Calu3 (cell line): ENCODE measurements around the gene TUBA4A. TPM values are rescaled to one million over a fixed set of nuclear protein-coding genes. Genes with fewer than 3 reads are reported as not detected.

ENCODE experiments used
- BruUV-seq: library from RNA; stranded (reverse); fragments of 400-500 nt; replicated peaks from 2 replicates; lab custom pipeline; 2021; lab: Mats Ljungman, UMichigan
- CTCF ChIA-PET: fragments of 300-600 bp; sonication (Branson Sonifier 250); formaldehyde crosslinking; loops from one replicate; lab custom pipeline; 2022; ENCODE audit warnings: antibody characterized with exemption; lab: Charles Lee
- DNase-seq: peaks from one replicate; pipeline ENCODE4 v3.0.0; 2022
- H3K27ac Mint-ChIP-seq: one replicate; pipeline ENCODE4 v1.8.0; 2022; ENCODE audit warnings: mixed read lengths; ENCODE audit not compliant: unreplicated experiment
- H3K27me3 Mint-ChIP-seq: one replicate; pipeline ENCODE4 v1.8.0; 2022; ENCODE audit warnings: mixed read lengths; ENCODE audit not compliant: unreplicated experiment
- H3K36me3 Mint-ChIP-seq: one replicate; pipeline ENCODE4 v1.8.0; 2022; ENCODE audit warnings: mild to moderate bottlenecking, moderate library complexity, mixed read lengths; ENCODE audit not compliant: insufficient read depth, unreplicated experiment
- H3K4me1 Mint-ChIP-seq: one replicate; pipeline ENCODE4 v1.8.0; 2022; ENCODE audit warnings: mild to moderate bottlenecking, low read depth, mixed read lengths; ENCODE audit not compliant: unreplicated experiment
- H3K4me3 Mint-ChIP-seq: one replicate; pipeline ENCODE4 v1.8.0; 2022; ENCODE audit warnings: mild to moderate bottlenecking, low read depth, moderate library complexity, mixed read lengths; ENCODE audit not compliant: unreplicated experiment
- H3K9me3 Mint-ChIP-seq: one replicate; pipeline ENCODE4 v1.8.0; 2022; ENCODE audit warnings: low read depth, mixed read lengths; ENCODE audit not compliant: unreplicated experiment
- intact Hi-C: fragments of 100-400 bp; cut with micrococcal nuclease; formaldehyde crosslinking; loops from one replicate; pipeline ENCODE4 v1.10.0; 2022; ENCODE audit not compliant: unreplicated experiment
- total RNA-seq: library from RNA; stranded (reverse); gene quantifications from 2 replicates; pipeline ENCODE4 v1.2.3, GENCODE V29; 2022
- TF ChIP-seq, protein P1 (sequence below): fragments of 200-600 bp; IDR thresholded peaks from one replicate; pipeline ENCODE4 v1.8.0; 2022; ENCODE audit warnings: antibody characterized with exemption; ENCODE audit not compliant: unreplicated experiment

Gene TUBA4A
- total RNA-seq, 1 experiment from 2014 or later, result 97.9 TPM

DNA sequence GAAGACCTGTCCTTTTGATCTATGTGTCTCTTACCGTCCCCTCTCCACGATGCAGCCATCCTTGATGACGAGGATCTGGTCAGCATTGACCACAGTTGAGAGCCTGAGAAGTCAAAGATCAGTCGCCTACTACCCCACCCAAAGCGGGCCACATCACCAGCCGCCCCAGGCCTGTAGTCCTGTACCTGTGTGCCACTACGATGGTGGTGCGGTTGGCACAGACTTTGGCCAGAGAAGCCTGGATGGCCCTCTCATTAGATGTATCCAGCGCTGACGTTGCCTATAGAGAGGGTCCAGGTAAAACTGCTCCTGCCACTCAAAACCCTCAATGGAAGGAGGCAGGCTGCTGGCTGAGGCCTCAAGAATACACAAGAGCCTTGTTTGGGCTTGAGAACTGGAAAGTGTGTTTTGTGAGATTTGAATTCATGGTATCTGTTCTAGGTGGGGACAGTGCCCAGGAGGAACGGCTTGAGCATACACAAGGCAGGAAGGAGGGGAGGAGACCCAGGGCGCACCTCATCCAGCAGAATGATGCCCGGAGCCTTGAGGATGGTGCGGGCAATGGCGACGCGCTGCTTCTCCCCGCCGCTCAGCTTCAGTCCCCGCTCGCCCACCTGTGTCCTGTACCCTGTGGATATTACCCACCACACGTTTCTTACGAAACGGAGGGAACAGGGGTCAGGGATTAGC, 43.4 kb downstream of the TUBA4A start:
- DNase-seq, result no peak
- no peak overlapping the region for H3K4me3 Mint-ChIP-seq
- CTCF ChIA-PET, result no interaction called here
- TF ChIP-seq, protein P1, sequence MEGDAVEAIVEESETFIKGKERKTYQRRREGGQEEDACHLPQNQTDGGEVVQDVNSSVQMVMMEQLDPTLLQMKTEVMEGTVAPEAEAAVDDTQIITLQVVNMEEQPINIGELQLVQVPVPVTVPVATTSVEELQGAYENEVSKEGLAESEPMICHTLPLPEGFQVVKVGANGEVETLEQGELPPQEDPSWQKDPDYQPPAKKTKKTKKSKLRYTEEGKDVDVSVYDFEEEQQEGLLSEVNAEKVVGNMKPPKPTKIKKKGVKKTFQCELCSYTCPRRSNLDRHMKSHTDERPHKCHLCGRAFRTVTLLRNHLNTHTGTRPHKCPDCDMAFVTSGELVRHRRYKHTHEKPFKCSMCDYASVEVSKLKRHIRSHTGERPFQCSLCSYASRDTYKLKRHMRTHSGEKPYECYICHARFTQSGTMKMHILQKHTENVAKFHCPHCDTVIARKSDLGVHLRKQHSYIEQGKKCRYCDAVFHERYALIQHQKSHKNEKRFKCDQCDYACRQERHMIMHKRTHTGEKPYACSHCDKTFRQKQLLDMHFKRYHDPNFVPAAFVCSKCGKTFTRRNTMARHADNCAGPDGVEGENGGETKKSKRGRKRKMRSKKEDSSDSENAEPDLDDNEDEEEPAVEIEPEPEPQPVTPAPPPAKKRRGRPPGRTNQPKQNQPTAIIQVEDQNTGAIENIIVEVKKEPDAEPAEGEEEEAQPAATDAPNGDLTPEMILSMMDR, result no peak
- H3K36me3 Mint-ChIP-seq, result peaks cover 24% of the 10 kb centered on the region
- BruUV-seq, result no TSS peak
- peaks cover 8% of the 10 kb centered on the region for H3K4me1 Mint-ChIP-seq
- H3K9me3 Mint-ChIP-seq, result no peaks in the 10 kb centered on the region
- H3K27me3 Mint-ChIP-seq, result no peaks in the 10 kb centered on the region
- H3K27ac Mint-ChIP-seq, result no peak overlapping the region
- intact Hi-C loops, result loop anchor here (10.0 kb wide), 1 partner anchor 46 kb away; the partner anchor contains the start of gene NHEJ1

DNA sequence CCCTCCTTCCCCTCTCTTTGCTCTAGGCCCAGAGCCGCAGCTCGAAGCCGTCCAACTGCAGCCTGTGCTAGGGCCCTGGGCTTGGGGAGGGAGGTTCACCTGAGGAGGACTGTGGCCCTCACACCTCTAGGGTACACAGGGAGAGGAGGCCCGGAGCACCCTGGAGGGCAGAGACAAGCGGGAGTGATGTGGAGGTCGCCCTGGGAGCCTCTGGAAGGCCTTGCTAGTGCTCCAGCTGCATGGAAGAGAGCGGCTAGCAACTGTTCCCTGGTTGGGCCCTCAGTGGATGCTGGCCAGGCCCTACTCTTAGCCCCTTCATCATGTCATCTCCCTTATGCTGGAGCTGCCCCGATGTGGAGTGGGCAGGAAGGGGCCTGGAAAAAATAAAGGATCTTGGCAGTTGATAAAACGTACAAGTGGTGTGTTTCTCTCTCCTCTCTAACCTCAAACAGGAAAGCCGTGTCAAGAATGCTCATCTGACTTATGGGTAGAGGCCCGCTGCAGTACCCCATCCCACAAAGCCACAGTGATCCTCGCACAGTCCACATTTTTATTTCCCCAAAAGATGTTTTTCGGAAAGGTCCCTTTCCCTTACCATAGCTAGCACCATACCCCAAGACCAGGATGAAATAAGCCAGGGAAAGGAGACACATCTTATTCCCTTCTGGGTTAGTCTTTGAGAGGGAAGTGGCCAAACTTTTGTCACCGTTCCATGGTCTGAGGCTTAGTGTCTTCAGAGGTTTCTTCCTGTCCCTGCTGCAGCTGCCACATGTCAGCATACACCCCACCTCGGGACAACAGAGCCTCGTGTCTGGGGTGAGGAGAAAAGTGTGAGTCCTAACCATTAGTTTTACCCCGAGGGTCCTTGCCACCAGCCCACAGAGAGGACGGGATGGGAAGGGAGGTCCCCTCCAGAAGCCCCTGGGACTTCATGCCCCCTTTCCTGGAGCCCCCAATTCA, 44.2 kb downstream of the TUBA4A start:
- TF ChIP-seq, protein P1, result no peak
- Mint-ChIP-seq H3K4me3 (no peak overlapping the region), H3K4me1 (peaks cover 8% of the 10 kb centered on the region), H3K9me3 (no peaks in the 10 kb centered on the region), H3K27me3 (no peaks in the 10 kb centered on the region), H3K27ac (no peak overlapping the region), H3K36me3 (peaks cover 24% of the 10 kb centered on the region)
- intact Hi-C loops, result loop anchor here (10.0 kb wide), 1 partner anchor 45 kb away; the partner anchor contains the start of gene NHEJ1
- BruUV-seq, result no TSS peak
- no peak for DNase-seq
- CTCF ChIA-PET, result interaction anchor here (1.2 kb wide), 1 partner anchor 8 kb away, joined by 3 read pairs; no protein-coding TSS in a partner anchor

DNA sequence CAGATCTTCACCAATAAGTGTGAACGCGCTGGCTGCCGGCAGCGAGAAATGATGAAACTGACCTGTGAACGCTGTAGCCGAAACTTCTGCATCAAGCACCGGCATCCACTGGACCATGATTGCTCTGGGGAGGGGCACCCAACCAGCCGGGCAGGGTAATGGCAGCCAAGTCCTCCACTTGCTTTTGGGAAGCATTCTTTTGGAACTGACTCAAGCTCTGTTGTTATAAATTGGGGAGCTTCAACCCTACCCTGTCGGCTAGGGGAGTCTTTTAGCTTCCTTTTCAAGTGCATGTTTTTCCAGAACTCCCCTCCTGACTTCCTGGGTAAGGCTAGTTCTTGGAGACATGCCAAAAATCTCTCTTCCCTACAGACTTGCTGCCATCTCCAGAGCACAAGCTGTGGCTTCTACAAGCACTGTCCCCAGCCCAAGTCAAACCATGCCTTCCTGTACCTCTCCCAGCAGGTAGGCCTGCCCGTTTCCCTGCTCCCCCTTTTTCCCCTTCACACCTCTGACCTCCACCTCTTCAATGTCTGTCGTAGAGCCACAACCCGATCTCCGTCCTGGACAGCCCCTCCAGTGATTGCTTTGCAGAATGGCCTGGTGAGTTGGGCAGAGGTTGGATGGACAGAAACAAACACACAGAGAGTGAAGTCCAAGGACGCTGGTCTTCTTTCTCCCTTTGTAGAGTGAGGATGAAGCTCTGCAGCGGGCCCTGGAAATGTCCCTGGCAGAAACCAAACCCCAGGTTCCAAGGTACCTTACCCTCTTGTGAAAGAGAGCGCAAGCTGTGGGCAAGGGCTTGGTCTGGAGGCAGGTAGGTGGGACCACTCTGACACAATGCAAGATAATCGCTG, 45.6 kb downstream of the TUBA4A start:
- Mint-ChIP-seq H3K4me3 (no peak overlapping the region), H3K4me1 (peaks cover 8% of the 10 kb centered on the region), H3K36me3 (peaks cover 24% of the 10 kb centered on the region), H3K27ac (peak overlapping the region; percentile 35), H3K9me3 (no peaks in the 10 kb centered on the region), H3K27me3 (no peaks in the 10 kb centered on the region)
- TF ChIP-seq, protein P1, result no peak
- intact Hi-C loops, result no loop called here
- no peak for DNase-seq
- CTCF ChIA-PET, result interaction anchor here (1.2 kb wide), 1 partner anchor 10 kb away, joined by 3 read pairs; no protein-coding TSS in a partner anchor
- BruUV-seq, result no TSS peak
